ENCODE measurements around the gene EN1.

Gene EN1

GRCh38 chr2:118864207-118864606 is 16.8 kb upstream of the EN1 start:
- H3K4me3 ChIP-seq (ENCODE audit: low read length), result no peak overlapping the region
- peaks cover 20% of the 10 kb centered on the region for H3K27me3 ChIP-seq (ENCODE audit: control insufficient read depth, insufficient read depth, low read length)
- H3K4me1 ChIP-seq (ENCODE audit: control insufficient read depth, low read depth, low read length), result no peaks in the 10 kb centered on the region
- no peaks in the 10 kb centered on the region for H3K36me3 ChIP-seq (ENCODE audit: control insufficient read depth, low read depth, low read length)
- H3K27ac ChIP-seq (ENCODE audit: low read length), result no peak overlapping the region
- no peak overlapping the region for H3K9ac ChIP-seq (ENCODE audit: low read length)
- H3K9me3 ChIP-seq (ENCODE audit: control insufficient read depth, low read depth, low read length), result no peaks in the 10 kb centered on the region

DNA sequence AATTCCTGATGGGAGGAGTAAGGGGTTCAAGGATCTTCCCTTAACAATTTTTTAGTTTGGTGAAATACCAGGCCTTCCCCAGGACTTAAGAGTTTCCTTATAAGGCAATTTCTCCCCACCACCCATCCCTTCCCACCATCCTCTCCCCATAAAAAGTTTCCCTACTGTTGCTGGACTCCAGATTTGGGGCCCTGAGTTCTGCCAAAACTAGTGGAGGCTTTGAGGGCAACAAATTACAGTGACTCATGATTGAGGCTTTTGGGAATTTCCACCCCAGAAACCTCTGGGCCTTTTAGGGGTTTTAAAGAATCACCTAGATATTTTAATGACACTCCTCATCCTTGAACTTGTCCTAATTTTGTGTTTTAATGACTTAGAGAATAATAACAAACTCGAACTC is 14.3 kb upstream of the EN1 start:
- no peaks in the 10 kb centered on the region for H3K9me3 ChIP-seq (ENCODE audit: control insufficient read depth, low read depth, low read length)
- no peak overlapping the region for H3K9ac ChIP-seq (ENCODE audit: low read length)
- H3K36me3 ChIP-seq (ENCODE audit: control insufficient read depth, low read depth, low read length), result no peaks in the 10 kb centered on the region
- no peak overlapping the region for H3K4me3 ChIP-seq (ENCODE audit: low read length)
- peaks cover 45% of the 10 kb centered on the region for H3K27me3 ChIP-seq (ENCODE audit: control insufficient read depth, insufficient read depth, low read length)
- no peaks in the 10 kb centered on the region for H3K4me1 ChIP-seq (ENCODE audit: control insufficient read depth, low read depth, low read length)
- H3K27ac ChIP-seq (ENCODE audit: low read length), result no peak overlapping the region

GRCh38 chr2:118861242-118861641 is 13.8 kb upstream of the EN1 start:
- Histone ChIP-seq H3K9me3 (ENCODE audit: control insufficient read depth, low read depth, low read length) (no peaks in the 10 kb centered on the region), H3K27me3 (ENCODE audit: control insufficient read depth, insufficient read depth, low read length) (peaks cover 50% of the 10 kb centered on the region), H3K4me3 (ENCODE audit: low read length) (no peak overlapping the region), H3K9ac (ENCODE audit: low read length) (no peak overlapping the region), H3K4me1 (ENCODE audit: control insufficient read depth, low read depth, low read length) (no peaks in the 10 kb centered on the region), H3K36me3 (ENCODE audit: control insufficient read depth, low read depth, low read length) (no peaks in the 10 kb centered on the region), H3K27ac (ENCODE audit: low read length) (no peak overlapping the region)

DNA sequence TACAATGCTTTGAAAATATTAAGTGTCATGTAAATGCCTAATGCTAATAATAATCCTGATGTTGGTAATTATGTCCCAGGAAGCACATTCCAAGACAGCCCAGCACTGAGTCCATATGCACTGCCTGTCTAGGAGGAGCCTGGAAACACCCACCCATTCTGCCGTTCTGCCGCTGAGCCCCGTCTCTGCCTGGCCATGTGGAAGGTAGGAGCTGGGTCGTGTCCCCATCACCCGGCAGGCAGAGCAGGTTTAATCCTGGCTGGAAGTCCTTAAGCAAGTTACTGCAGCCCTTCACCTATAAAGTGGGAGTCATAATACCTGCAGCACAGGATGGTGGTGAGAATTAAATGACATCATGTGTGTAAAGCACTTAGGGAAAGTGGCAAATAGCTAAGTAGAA is 13.1 kb upstream of the EN1 start:
- Histone ChIP-seq H3K4me1 (ENCODE audit: control insufficient read depth, low read depth, low read length) (no peaks in the 10 kb centered on the region), H3K9ac (ENCODE audit: low read length) (no peak overlapping the region), H3K27me3 (ENCODE audit: control insufficient read depth, insufficient read depth, low read length) (peaks cover 57% of the 10 kb centered on the region), H3K36me3 (ENCODE audit: control insufficient read depth, low read depth, low read length) (no peaks in the 10 kb centered on the region), H3K4me3 (ENCODE audit: low read length) (no peak overlapping the region), H3K27ac (ENCODE audit: low read length) (no peak overlapping the region), H3K9me3 (ENCODE audit: control insufficient read depth, low read depth, low read length) (no peaks in the 10 kb centered on the region)

GRCh38 chr2:118859157-118859770 is 11.8 kb upstream of the EN1 start:
- Histone ChIP-seq H3K4me1 (ENCODE audit: control insufficient read depth, low read depth, low read length) (no peaks in the 10 kb centered on the region), H3K27me3 (ENCODE audit: control insufficient read depth, insufficient read depth, low read length) (peaks cover 69% of the 10 kb centered on the region), H3K36me3 (ENCODE audit: control insufficient read depth, low read depth, low read length) (no peaks in the 10 kb centered on the region), H3K9me3 (ENCODE audit: control insufficient read depth, low read depth, low read length) (no peaks in the 10 kb centered on the region), H3K4me3 (ENCODE audit: low read length) (no peak overlapping the region), H3K27ac (ENCODE audit: low read length) (no peak overlapping the region), H3K9ac (ENCODE audit: low read length) (no peak overlapping the region)

DNA sequence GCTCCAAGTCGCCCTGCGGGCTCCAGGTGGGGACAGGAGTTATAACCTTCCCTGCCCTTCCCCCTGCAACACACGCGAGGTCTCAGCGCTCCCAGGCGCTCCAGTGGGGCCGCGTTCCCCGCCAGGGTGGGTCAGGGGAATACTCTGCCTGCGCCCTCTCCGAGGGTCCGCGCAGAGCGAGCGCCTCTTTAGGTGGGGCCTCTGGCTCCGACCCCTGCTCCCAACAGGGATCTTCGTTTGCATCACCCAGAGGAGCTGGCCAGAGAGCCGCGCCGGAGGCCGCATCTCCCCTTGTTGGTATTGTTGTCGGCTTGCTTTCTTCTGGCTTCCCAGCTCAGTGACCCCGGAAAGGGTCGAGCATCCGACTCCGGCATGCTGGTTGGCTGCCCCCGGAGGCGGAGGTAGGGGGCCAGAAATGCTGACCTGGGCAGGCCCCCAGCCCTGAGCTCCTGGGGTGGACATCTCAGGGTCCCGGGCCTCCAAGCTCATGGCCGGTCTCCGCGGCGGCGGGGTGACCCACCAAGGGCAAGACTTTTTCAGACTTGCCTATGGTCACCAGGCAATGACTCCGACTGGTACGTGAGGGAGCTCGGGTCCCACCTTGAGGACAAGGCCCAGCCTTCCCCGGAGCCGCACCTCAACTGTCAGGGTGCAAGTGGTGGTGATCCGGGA is 11.2 kb upstream of the EN1 start:
- no peaks in the 10 kb centered on the region for H3K36me3 ChIP-seq (ENCODE audit: control insufficient read depth, low read depth, low read length)
- no peaks in the 10 kb centered on the region for H3K9me3 ChIP-seq (ENCODE audit: control insufficient read depth, low read depth, low read length)
- H3K9ac ChIP-seq (ENCODE audit: low read length), result no peak overlapping the region
- H3K4me1 ChIP-seq (ENCODE audit: control insufficient read depth, low read depth, low read length), result peaks cover 3% of the 10 kb centered on the region
- no peak overlapping the region for H3K4me3 ChIP-seq (ENCODE audit: low read length)
- H3K27ac ChIP-seq (ENCODE audit: low read length), result no peak overlapping the region
- H3K27me3 ChIP-seq (ENCODE audit: control insufficient read depth, insufficient read depth, low read length), result peaks cover 76% of the 10 kb centered on the region

DNA sequence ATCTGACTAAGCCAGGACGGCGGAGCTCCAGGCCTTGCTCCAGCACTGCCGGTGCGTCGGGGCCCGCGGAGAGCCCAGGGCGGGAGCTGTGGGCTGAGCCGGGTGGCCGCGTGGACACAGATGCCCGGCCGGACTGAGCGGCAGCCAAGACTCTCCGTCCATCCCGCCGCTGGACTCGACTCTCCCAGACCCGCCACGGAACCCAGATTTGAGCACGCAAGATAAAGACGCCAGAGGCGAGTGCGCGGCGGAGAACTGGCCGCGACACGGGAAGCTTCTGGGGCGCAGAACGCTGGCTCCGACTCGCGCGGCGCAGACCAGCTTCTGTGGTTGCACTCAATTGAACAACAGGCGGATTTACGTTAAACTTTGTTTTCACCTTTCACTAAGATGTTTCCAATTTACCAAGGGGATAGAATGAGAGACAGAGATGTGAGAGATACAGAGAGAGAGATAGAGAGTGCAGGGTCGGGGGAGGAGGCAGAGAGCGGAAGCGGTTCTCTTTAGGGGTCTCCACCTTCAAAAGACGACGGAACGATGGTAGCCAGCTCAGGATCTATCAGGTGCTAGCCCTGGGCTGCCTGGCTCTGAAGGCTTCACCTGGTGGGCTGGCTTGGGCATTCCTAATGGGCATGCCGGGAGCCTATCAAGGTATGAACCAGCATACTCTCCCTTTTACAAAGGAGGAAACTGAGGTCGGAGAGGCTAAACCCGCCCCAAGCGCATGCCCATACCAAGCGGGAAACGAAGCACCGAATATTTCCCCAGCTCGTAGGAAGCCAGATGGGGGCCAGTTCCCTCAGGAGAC is 10.4 kb upstream of the EN1 start:
- Histone ChIP-seq H3K36me3 (ENCODE audit: control insufficient read depth, low read depth, low read length) (no peaks in the 10 kb centered on the region), H3K9me3 (ENCODE audit: control insufficient read depth, low read depth, low read length) (no peaks in the 10 kb centered on the region), H3K4me1 (ENCODE audit: control insufficient read depth, low read depth, low read length) (peaks cover 3% of the 10 kb centered on the region), H3K27me3 (ENCODE audit: control insufficient read depth, insufficient read depth, low read length) (peaks cover 83% of the 10 kb centered on the region), H3K9ac (ENCODE audit: low read length) (no peak overlapping the region), H3K4me3 (ENCODE audit: low read length) (no peak overlapping the region), H3K27ac (ENCODE audit: low read length) (no peak overlapping the region)

DNA sequence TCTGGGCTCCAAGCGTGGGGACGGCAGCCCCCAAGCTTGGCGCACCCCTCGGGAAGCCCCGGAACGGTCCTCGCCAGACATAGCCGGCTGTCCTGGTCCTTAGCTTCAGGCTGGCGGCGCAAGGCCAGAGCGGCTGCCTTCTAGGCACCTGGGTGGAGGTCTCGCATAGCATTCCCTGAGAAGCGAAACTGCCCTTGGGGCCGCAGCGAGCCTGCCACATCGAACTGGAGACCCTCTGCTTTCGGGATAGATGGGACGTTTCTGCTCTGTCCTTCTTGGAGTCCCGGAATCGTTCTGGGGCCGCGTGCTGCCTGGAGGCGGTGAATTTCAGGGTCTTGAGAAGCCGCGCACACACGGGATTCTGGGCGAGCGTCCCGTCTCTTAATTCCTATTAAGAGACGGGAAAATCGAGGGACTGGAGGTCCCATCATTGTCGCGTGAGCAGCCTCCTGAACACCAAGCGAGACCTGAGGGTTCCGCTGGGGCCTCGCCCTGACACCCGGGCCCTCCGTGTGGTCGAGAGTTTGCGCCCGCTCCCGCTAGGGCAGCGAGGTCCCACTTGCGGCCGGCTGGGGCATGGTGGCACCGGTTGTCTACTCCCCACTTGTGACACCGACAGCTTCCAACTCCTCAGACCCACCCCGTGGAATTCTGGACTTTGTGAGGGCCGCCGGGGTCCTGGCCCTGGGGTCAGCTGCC is 9.7 kb upstream of the EN1 start:
- Histone ChIP-seq H3K27me3 (ENCODE audit: control insufficient read depth, insufficient read depth, low read length) (peaks cover 90% of the 10 kb centered on the region), H3K27ac (ENCODE audit: low read length) (no peak overlapping the region), H3K4me1 (ENCODE audit: control insufficient read depth, low read depth, low read length) (peaks cover 3% of the 10 kb centered on the region), H3K36me3 (ENCODE audit: control insufficient read depth, low read depth, low read length) (no peaks in the 10 kb centered on the region), H3K9ac (ENCODE audit: low read length) (no peak overlapping the region), H3K9me3 (ENCODE audit: control insufficient read depth, low read depth, low read length) (no peaks in the 10 kb centered on the region), H3K4me3 (ENCODE audit: low read length) (no peak overlapping the region)

GRCh38 chr2:118856330-118856977 is 9.0 kb upstream of the EN1 start:
- Histone ChIP-seq H3K9me3 (ENCODE audit: control insufficient read depth, low read depth, low read length) (no peaks in the 10 kb centered on the region), H3K4me1 (ENCODE audit: control insufficient read depth, low read depth, low read length) (peaks cover 8% of the 10 kb centered on the region), H3K36me3 (ENCODE audit: control insufficient read depth, low read depth, low read length) (no peaks in the 10 kb centered on the region), H3K9ac (ENCODE audit: low read length) (no peak overlapping the region), H3K4me3 (ENCODE audit: low read length) (peak overlapping the region; percentile 53), H3K27me3 (ENCODE audit: control insufficient read depth, insufficient read depth, low read length) (peaks cover 97% of the 10 kb centered on the region), H3K27ac (ENCODE audit: low read length) (no peak overlapping the region)

- Histone ChIP-seq H3K4me3 (ENCODE audit: low read length) (peak overlapping the region; percentile 53), H3K27ac (ENCODE audit: low read length) (no peak overlapping the region), H3K4me1 (ENCODE audit: control insufficient read depth, low read depth, low read length) (peaks cover 8% of the 10 kb centered on the region), H3K9ac (ENCODE audit: low read length) (no peak overlapping the region), H3K27me3 (ENCODE audit: control insufficient read depth, insufficient read depth, low read length) (peaks cover 99% of the 10 kb centered on the region), H3K9me3 (ENCODE audit: control insufficient read depth, low read depth, low read length) (no peaks in the 10 kb centered on the region), H3K36me3 (ENCODE audit: control insufficient read depth, low read depth, low read length) (no peaks in the 10 kb centered on the region)
These were observed 8.2 kb upstream of the EN1 start for GRCh38 chr2:118855451-118856279.
